CD4-positive, alpha-beta T cell (primary cell): Measurements from ENCODE around the gene CDC123. TPM values are rescaled to one million over a fixed set of nuclear protein-coding genes. Genes with fewer than 3 reads are reported as not detected.

Experiments
- ATAC-seq: fragments of 200-7000 bp; cut with Tn5 transposase; one replicate; pipeline ENCODE4 v1.10.0; 2022; ENCODE audit warnings: mild to moderate bottlenecking; ENCODE audit not compliant: poor library complexity
- CTCF ChIA-PET: fragments of 350-600 bp; sonication (Branson Sonifier 250); formaldehyde crosslinking; loops from one replicate; lab custom pipeline; 2021; ENCODE audit warnings: antibody characterized with exemption, inconsistent platforms; lab: Charles Lee
- POLR2A ChIA-PET: fragments of 350-600 bp; sonication (Branson Sonifier 250); formaldehyde crosslinking; loops from one replicate; lab custom pipeline; 2021; ENCODE audit warnings: antibody characterized with exemption, inconsistent platforms; lab: Charles Lee
- DNase-seq, 14 experiments: peaks; one replicate each; pipeline ENCODE4 v3.0.0-alpha.2; 2013 to 2020; ENCODE audit warnings: mixed read lengths in 2 of 14
- H3K27ac ChIP-seq, 2 donors: one replicate each; pipeline versions ENCODE4 v1.5.1 to v1.7.0; 2013; ENCODE audit warnings: low read length in 2 of 2, low read depth in 1 of 2, mild to moderate bottlenecking in 1 of 2
- H3K27me3 ChIP-seq, 2 experiments: 1 replicate in 1 of 2; 2 replicates in 1 of 2; pipeline versions ENCODE4 v1.6.1 to v1.7.0; 2013; ENCODE audit warnings: low read length in 2 of 2, control low read depth in 1 of 2, mild to moderate bottlenecking in 1 of 2, moderate library complexity in 1 of 2; ENCODE audit not compliant: insufficient read depth in 2 of 2, control insufficient read depth in 1 of 2
- H3K36me3 ChIP-seq: one replicate; pipeline ENCODE4 v1.6.1; 2013; ENCODE audit warnings: low read length, control low read depth; ENCODE audit not compliant: insufficient read depth
- H3K4me1 ChIP-seq: one replicate; pipeline ENCODE4 v1.6.1; 2013; ENCODE audit warnings: low read length, control low read depth; ENCODE audit not compliant: insufficient read depth
- H3K4me3 ChIP-seq: one replicate; pipeline ENCODE4 v1.5.1; 2013; ENCODE audit warnings: mild to moderate bottlenecking, low read length, moderate library complexity
- H3K9me3 ChIP-seq, 2 experiments: 1 replicate in 1 of 2; 2 replicates in 1 of 2; pipeline versions ENCODE4 v1.6.1 to v1.7.0; 2013; ENCODE audit warnings: low read length in 2 of 2, mild to moderate bottlenecking in 2 of 2, control low read depth in 1 of 2, moderate library complexity in 1 of 2; ENCODE audit not compliant: control insufficient read depth in 1 of 2, insufficient read depth in 1 of 2
- H3K27ac Mint-ChIP-seq: one replicate; pipeline ENCODE4 v1.8.0; 2020; ENCODE audit warnings: mixed read lengths
- H3K27me3 Mint-ChIP-seq: one replicate; pipeline ENCODE4 v1.8.0; 2021; ENCODE audit warnings: mixed read lengths
- H3K36me3 Mint-ChIP-seq: one replicate; pipeline ENCODE4 v1.8.0; 2021; ENCODE audit warnings: low read depth, mixed read lengths
- H3K4me1 Mint-ChIP-seq: one replicate; pipeline ENCODE4 v1.8.0; 2021; ENCODE audit warnings: low read depth, mixed read lengths
- H3K4me3 Mint-ChIP-seq: one replicate; pipeline ENCODE4 v1.8.0; 2020; ENCODE audit warnings: mild to moderate bottlenecking, mixed read lengths
- H3K9me3 Mint-ChIP-seq: one replicate; pipeline ENCODE4 v1.8.0; 2020; ENCODE audit warnings: mixed read lengths
- CTCF ChIP-seq: fragments of 200-600 bp; IDR thresholded peaks from one replicate; pipeline ENCODE4 v1.8.0; 2022; ENCODE audit warnings: antibody characterized with exemption, mild to moderate bottlenecking
- intact Hi-C, 2 experiments: fragments of 100-400 bp; cut with DNase I in 1 of 2; cut with micrococcal nuclease in 1 of 2; formaldehyde crosslinking; loops; one replicate each; pipeline versions ENCODE4 v1.15.1 to v1.9.0; 2023 to 2025; cut with DNase I, micrococcal nuclease
- total RNA-seq, 174 experiments: library from RNA in 2 of 174; stranded (reverse) in 2 of 174; gene quantifications; one replicate each; pipeline ENCODE4 v1.2.3 and lab custom pipeline; 2021 to 2026

The CDC123 gene
- total RNA-seq, 2 experiments from 2014 or later = 34.7 to 40.5 TPM

- CTCF ChIA-PET = no interaction called here
- no peak for ATAC-seq
- Mint-ChIP-seq H3K9me3 (no peaks in the 10 kb centered on the region), H3K27me3 (no peaks in the 10 kb centered on the region), H3K4me3 (no peak overlapping the region), H3K36me3 (peaks cover 70% of the 10 kb centered on the region), H3K27ac (no peak overlapping the region), H3K4me1 (no peaks in the 10 kb centered on the region)
- peaks cover 35% of the 10 kb centered on the region for H3K36me3 ChIP-seq
- H3K27ac ChIP-seq = no peak overlapping the region
- no peaks in the 10 kb centered on the region for H3K9me3 ChIP-seq
- POLR2A ChIA-PET = no interaction called here
- intact Hi-C loops = no loop called here
- no peaks in the 10 kb centered on the region for H3K4me1 ChIP-seq
- no peaks in the 10 kb centered on the region for H3K27me3 ChIP-seq
- TF ChIP-seq CTCF = no peak
- DNase-seq = no peak
- no peak overlapping the region for H3K4me3 ChIP-seq
Observed at GRCh38 chr10:12156367-12157123, 39.4 kb upstream of the CDC123 start.

- ChIA-PET POLR2A (no interaction called here), CTCF (no interaction called here)
- no peak overlapping the region for H3K27ac ChIP-seq
- H3K9me3 Mint-ChIP-seq = no peaks in the 10 kb centered on the region
- intact Hi-C loops = no loop called here
- TF ChIP-seq CTCF = no peak
- H3K9me3 ChIP-seq = no peaks in the 10 kb centered on the region
- no peaks in the 10 kb centered on the region for H3K27me3 ChIP-seq
- H3K4me3 Mint-ChIP-seq = no peak overlapping the region
- no peak for ATAC-seq
- H3K4me3 ChIP-seq = no peak overlapping the region
- H3K36me3 ChIP-seq = peaks cover 48% of the 10 kb centered on the region
- H3K4me1 Mint-ChIP-seq = no peaks in the 10 kb centered on the region
- DNase-seq = peak in 1 of 14 experiments; percentile 14
- H3K4me1 ChIP-seq = no peaks in the 10 kb centered on the region
- no peaks in the 10 kb centered on the region for H3K27me3 Mint-ChIP-seq
- no peak overlapping the region for H3K27ac Mint-ChIP-seq
- peaks cover 80% of the 10 kb centered on the region for H3K36me3 Mint-ChIP-seq
Observed at GRCh38 chr10:12158111-12158510, 37.9 kb upstream of the CDC123 start.

DNA sequence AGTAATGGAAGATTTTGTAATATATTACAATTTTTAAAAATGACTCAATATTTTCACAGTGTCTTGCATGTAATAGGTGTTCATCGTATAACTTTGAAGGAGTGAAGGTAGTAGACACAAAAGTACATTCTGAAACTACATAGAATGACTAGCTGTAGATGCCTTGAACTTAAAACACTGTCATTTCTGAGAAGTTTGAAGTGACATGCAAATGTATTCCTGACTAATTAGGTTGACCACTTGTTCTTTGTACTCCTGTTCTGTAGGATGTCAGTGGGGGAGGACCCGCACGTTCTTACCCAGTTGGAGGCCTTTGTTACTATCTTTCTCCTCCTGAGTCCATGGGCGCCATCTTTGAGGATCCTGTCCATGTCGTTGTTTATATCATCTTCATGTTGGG, 35.3 kb upstream of the CDC123 start:
- Histone ChIP-seq H3K27me3 (no peaks in the 10 kb centered on the region), H3K4me3 (no peak overlapping the region), H3K9me3 (no peaks in the 10 kb centered on the region), H3K27ac (no peak overlapping the region), H3K36me3 (peaks cover 59% of the 10 kb centered on the region), H3K4me1 (no peaks in the 10 kb centered on the region)
- H3K4me3 Mint-ChIP-seq = no peak overlapping the region
- H3K36me3 Mint-ChIP-seq = peaks cover 73% of the 10 kb centered on the region
- CTCF ChIA-PET = no interaction called here
- ATAC-seq (no peak), DNase-seq (no peak)
- TF ChIP-seq CTCF = no peak
- H3K27me3 Mint-ChIP-seq = no peaks in the 10 kb centered on the region
- no peak overlapping the region for H3K27ac Mint-ChIP-seq
- POLR2A ChIA-PET = no interaction called here
- intact Hi-C loops = no loop called here
- no peaks in the 10 kb centered on the region for H3K4me1 Mint-ChIP-seq
- no peaks in the 10 kb centered on the region for H3K9me3 Mint-ChIP-seq
